Activated CD8-positive, alpha-beta memory T cell treated with anti-CD3 and anti-CD28 coated beads, Interleukin-2, amount 10 ng/mL, durations not matched to agents 7 days and 5 days (primary cell): ENCODE results near the gene SLC45A1. TPM values are rescaled to one million over a fixed set of nuclear protein-coding genes. Genes with fewer than 3 reads are reported as not detected.

Source experiments
- ATAC-seq: fragments of 150-1000 bp; cut with Tn5 transposase; one replicate; pipeline ENCODE4 v1.10.0; 2021; ENCODE audit warnings: moderate library complexity
- CTCF ChIA-PET: fragments of 350-600 bp; sonication (Branson Sonifier 250); formaldehyde crosslinking; loops from one replicate; lab custom pipeline; 2021; ENCODE audit warnings: antibody characterized with exemption; lab: Charles Lee
- DNase-seq: peaks from one replicate; pipeline ENCODE4 v3.0.0-alpha.2; 2020
- H3K27ac Mint-ChIP-seq: one replicate; pipeline ENCODE4 v1.8.0; 2021; ENCODE audit warnings: mild to moderate bottlenecking, mixed read lengths
- H3K27me3 Mint-ChIP-seq: one replicate; pipeline ENCODE4 v1.8.0; 2021; ENCODE audit warnings: mixed read lengths
- H3K36me3 Mint-ChIP-seq: one replicate; pipeline ENCODE4 v1.8.0; 2021; ENCODE audit warnings: mild to moderate bottlenecking, mixed read lengths
- H3K4me1 Mint-ChIP-seq: one replicate; pipeline ENCODE4 v1.8.0; 2021; ENCODE audit warnings: mixed read lengths
- H3K4me3 Mint-ChIP-seq: one replicate; pipeline ENCODE4 v1.8.0; 2021; ENCODE audit warnings: mild to moderate bottlenecking, moderate library complexity, mixed read lengths
- H3K9me3 Mint-ChIP-seq: one replicate; pipeline ENCODE4 v1.8.0; 2022; ENCODE audit warnings: low read depth, mixed read lengths
- total RNA-seq, 2 experiments: library from RNA; stranded (reverse); gene quantifications; one replicate each; pipeline ENCODE4 v1.2.3, GENCODE V29; 2021

The SLC45A1 gene
- total RNA-seq, 2 experiments from 2014 or later: 0.12 to 0.26 TPM

DNA sequence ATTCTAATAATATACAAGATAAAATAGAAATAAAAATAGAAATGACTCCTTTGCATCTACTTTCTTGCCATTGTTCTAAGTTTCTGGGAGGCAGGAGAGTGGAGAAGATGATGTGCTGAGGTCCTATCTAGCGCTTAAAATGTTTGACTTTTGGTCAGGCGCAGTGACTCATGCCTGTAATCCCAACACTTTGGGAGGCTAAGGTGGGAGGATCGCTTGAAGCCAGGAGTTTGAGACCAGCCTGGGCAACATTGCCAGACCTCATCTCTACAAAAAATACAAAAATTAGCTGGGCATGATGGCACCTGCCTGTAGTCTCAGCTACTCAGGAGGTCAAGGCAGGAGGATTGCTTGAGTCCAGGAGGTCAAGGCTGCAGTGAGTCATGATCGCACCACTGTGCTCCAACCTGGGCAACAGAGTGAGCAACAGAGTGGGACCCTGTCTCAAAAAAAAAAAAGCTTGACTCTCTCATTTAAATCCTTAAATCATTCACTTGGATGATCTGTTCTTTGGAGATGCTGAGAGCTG lies 24.2 kb upstream of the SLC45A1 start:
- DNase-seq: no peak
- H3K27ac Mint-ChIP-seq: no peak overlapping the region
- H3K4me3 Mint-ChIP-seq: no peak overlapping the region
- H3K9me3 Mint-ChIP-seq: no peaks in the 10 kb centered on the region
- CTCF ChIA-PET: no interaction called here
- H3K4me1 Mint-ChIP-seq: no peaks in the 10 kb centered on the region
- ATAC-seq: no peak
- H3K36me3 Mint-ChIP-seq: no peaks in the 10 kb centered on the region
- no peaks in the 10 kb centered on the region for H3K27me3 Mint-ChIP-seq

DNA sequence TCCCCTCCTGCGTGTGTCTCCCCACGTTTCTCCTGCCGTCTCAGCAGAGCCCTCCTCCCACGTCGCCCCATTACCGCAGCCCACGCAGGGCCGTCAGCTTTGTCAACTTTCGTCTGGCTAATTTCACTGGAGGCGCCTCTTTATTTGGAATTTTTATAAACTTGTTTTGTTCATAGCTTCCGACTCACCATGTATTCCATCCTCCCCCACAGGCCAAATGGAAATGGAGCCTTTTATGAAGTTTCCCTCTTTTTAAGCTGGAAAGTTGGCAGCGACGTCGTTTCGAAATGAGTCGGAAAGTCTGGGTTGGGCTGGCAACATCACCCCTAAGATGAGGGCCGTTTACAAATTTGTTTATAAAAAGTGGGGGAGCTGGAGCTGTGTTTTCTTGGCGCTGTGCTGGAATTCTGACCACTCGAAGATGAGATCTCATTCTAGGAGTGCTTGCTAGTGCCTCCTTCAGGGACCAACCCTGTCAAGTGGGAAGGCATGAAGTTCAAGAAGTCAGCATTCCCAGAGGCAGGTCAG lies 23.7 kb upstream of the SLC45A1 start:
- Mint-ChIP-seq H3K4me1 (no peaks in the 10 kb centered on the region), H3K4me3 (no peak overlapping the region), H3K27ac (no peak overlapping the region), H3K27me3 (no peaks in the 10 kb centered on the region), H3K9me3 (no peaks in the 10 kb centered on the region), H3K36me3 (no peaks in the 10 kb centered on the region)
- DNase-seq: no peak
- CTCF ChIA-PET: interaction anchor here (1.0 to 1.1 kb wide), 2 partner anchors 17 kb away, joined by 3 to 4 read pairs; no protein-coding TSS in a partner anchor
- ATAC-seq: no peak

DNA sequence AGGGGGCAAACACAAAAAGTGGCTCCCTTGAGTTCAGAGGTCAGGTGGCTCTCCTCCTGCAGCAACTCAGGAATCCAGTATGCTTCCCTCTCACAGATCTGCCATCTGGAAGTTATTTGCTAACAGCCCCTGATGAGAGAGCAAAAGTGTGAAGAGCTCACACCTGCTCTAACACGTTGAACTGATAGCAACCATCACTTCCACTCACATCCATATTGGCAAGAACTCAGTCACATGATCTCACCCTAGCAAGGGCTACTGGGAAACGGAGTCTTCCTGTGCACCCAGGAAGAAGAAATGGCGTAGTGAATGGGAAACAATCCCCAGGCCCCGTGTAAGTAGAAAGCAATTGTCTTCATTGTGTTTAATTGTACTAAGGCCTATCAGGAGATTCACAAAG lies 20.7 kb upstream of the SLC45A1 start:
- Mint-ChIP-seq H3K36me3 (no peaks in the 10 kb centered on the region), H3K27me3 (peaks cover 2% of the 10 kb centered on the region), H3K27ac (no peak overlapping the region), H3K4me1 (no peaks in the 10 kb centered on the region), H3K4me3 (no peak overlapping the region), H3K9me3 (no peaks in the 10 kb centered on the region)
- ATAC-seq (no peak), DNase-seq (no peak)
- CTCF ChIA-PET: interaction anchor here (0.6 to 1.4 kb wide), 3 partner anchors 14 to 282 kb away, joined by 3 to 4 read pairs (median 3); no protein-coding TSS in a partner anchor

DNA sequence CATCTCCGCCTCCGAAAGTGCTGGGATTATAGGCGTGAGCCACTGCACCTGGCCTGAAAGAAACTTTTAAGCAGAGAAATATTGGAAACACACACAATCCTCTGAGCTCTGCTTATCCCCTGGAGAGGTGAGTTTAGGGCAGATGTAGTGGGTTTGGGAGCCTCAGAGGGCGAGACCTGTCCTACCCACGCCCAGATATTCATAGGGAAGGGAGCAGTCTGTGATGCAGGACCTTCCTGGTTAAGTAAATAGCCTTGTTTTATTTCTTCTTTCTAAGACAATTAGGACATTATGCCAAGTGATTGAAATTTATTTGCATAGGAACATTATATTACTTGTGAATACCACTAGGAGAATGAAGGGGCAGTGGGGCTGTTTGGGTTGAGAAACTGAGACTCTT lies 18.0 kb upstream of the SLC45A1 start:
- Mint-ChIP-seq H3K27ac (no peak overlapping the region), H3K27me3 (peaks cover 2% of the 10 kb centered on the region), H3K4me3 (no peak overlapping the region), H3K9me3 (no peaks in the 10 kb centered on the region), H3K4me1 (no peaks in the 10 kb centered on the region), H3K36me3 (no peaks in the 10 kb centered on the region)
- CTCF ChIA-PET: interaction anchor here (1.3 kb wide), 1 partner anchor 285 kb away, joined by 3 read pairs; no protein-coding TSS in a partner anchor
- ATAC-seq (no peak), DNase-seq (no peak)

DNA sequence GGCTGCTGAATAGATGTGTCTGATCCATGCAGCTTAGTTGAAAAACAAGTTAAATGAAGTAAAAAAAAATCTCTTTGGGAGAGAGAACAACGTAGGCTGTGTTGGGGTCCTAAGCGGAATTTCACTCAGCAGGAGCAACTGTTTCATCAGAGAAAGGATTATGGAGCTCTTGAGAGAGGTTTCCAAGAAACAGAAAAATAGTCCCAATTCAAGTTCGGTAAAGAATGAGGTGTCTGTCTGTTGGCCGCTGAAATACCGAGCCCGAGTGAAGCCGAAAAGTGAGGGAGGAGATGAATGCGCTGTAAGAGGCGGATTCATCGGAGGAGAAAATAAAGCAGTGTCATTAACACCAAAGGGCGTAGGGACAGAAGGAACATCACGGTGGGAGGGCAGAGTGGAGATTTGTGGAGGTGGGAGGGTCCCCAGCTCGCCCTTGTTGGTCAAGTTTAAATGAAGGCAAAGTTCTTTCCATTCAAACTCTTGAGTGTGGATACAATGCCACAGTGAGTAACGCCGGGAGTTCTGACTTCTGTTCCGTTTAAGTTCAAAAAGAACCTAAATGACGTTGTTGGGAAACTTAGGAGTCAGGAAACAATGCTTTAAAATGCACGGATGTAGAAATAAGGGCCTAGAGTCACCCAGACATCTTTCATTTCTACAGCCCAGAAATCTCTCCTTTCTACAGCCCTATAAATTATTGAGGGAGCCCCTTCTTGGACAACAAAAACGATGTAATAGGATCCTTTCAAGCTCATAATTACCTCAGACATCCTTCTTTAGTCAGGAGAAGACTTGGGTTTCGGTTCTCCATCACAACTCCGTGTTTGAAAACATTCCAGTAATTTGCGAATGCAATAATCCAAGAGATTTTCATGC lies 15.6 kb upstream of the SLC45A1 start:
- Mint-ChIP-seq H3K27ac (no peak overlapping the region), H3K36me3 (no peaks in the 10 kb centered on the region), H3K27me3 (peaks cover 2% of the 10 kb centered on the region), H3K4me3 (no peak overlapping the region), H3K4me1 (no peaks in the 10 kb centered on the region), H3K9me3 (no peaks in the 10 kb centered on the region)
- CTCF ChIA-PET: interaction anchor here (0.6 to 1.5 kb wide), 3 partner anchors 19 to 287 kb away, joined by 3 to 6 read pairs (median 3); no protein-coding TSS in a partner anchor
- DNase-seq (no peak), ATAC-seq (no peak)

DNA sequence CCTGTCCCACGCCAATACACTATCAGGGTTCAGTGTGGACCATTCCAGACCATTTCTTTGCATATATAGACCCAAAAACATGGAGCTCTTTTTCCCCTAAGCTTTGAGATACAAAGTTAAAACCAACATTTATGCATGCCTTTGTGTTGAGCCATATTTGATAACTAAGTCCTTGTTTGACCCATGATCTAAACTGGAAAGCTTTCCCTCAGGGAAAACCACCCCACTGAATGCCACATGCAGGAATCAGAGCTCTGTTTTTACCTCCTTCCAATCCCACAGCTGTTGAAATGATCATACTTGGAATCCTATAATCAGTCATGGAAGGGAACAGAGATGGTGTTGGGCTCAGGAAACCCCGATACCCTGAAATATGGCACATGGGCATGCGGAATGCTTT lies 14.8 kb upstream of the SLC45A1 start:
- Mint-ChIP-seq H3K36me3 (no peaks in the 10 kb centered on the region), H3K4me1 (no peaks in the 10 kb centered on the region), H3K27me3 (peaks cover 2% of the 10 kb centered on the region), H3K4me3 (no peak overlapping the region), H3K9me3 (no peaks in the 10 kb centered on the region), H3K27ac (no peak overlapping the region)
- CTCF ChIA-PET: interaction anchor here (1.5 kb wide), 1 partner anchor 288 kb away, joined by 6 read pairs; no protein-coding TSS in a partner anchor
- no peak for DNase-seq
- ATAC-seq: no peak

DNA sequence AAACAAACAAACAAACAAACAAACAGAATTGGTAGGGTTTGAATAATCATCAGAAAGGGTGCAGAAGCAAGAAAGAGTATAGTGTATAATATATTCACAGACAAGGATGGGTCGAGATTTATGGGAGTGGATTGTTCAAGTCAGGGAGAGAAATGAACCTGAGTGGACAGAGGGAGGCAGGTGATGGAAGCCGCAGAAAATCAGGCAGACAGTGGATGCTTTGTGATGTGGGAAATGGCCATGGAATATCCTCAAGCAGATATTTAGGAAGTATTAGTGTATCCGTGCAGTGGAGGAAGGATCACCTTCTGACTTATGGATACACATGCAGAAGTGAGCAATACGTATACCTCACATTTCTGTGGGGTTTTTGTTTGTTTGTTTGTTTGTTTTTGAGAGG lies 14.0 kb upstream of the SLC45A1 start:
- ATAC-seq (no peak), DNase-seq (no peak)
- H3K36me3 Mint-ChIP-seq: no peaks in the 10 kb centered on the region
- peaks cover 2% of the 10 kb centered on the region for H3K27me3 Mint-ChIP-seq
- H3K27ac Mint-ChIP-seq: no peak overlapping the region
- no peak overlapping the region for H3K4me3 Mint-ChIP-seq
- CTCF ChIA-PET: no interaction called here
- H3K9me3 Mint-ChIP-seq: no peaks in the 10 kb centered on the region
- no peaks in the 10 kb centered on the region for H3K4me1 Mint-ChIP-seq

DNA sequence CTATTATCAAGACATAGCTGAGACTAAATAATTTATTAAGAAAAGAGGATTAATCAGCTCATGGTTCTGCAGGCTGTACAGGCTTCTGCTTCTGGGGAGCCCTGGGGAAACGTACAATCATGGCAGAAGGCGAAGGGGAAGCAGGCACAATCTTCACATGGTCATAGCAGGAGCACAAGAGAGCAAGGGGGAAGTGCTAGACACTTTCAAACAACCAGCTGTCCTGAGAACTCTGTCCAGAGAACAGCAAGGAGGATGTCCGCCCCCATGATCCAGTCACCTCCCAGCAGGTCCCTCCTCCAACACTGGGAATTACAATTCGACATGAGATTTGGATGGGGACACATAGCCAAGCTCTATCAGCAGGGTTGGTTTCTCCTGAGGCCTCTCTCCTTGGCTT lies 10.3 kb upstream of the SLC45A1 start:
- Mint-ChIP-seq H3K27ac (no peak overlapping the region), H3K27me3 (peaks cover 3% of the 10 kb centered on the region), H3K9me3 (no peaks in the 10 kb centered on the region), H3K4me3 (no peak overlapping the region), H3K36me3 (no peaks in the 10 kb centered on the region), H3K4me1 (no peaks in the 10 kb centered on the region)
- DNase-seq: no peak
- no peak for ATAC-seq
- CTCF ChIA-PET: no interaction called here

DNA sequence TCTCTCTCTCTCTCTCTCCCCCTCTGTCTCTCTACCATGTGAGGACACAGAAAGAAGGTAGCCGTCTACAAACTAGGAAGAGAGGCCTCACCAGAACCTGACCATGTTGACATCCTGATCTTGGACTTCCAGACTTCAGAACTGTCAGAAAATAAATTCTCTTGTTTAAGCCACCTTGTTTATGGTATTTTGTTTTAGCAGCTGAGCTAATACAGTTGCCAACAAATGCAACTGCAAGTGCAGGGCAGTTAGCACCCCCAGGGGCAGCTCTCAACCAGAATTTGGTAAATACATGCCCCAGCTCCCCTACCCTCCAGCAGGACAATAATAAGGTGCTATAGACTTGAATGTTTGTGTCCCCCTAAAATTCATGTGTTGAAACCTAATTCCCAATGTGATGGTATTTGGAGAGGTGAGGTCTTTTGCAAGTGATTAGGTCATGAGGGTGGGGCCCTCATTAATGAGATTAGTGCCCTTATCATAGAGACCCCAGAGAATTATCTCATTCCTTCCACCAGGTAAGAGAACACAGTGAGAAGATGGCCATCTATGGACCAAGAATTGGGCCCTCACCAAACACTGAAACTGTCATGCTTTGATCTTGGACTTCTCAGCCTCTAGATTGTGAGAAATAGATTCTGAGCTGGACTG lies 6.7 kb upstream of the SLC45A1 start:
- no peaks in the 10 kb centered on the region for H3K9me3 Mint-ChIP-seq
- CTCF ChIA-PET: interaction anchor here (0.7 to 2.3 kb wide), 4 partner anchors 14 to 296 kb away, joined by 3 to 12 read pairs (median 4); no protein-coding TSS in a partner anchor
- H3K36me3 Mint-ChIP-seq: no peaks in the 10 kb centered on the region
- H3K27ac Mint-ChIP-seq: no peak overlapping the region
- H3K4me3 Mint-ChIP-seq: no peak overlapping the region
- no peak for DNase-seq
- H3K4me1 Mint-ChIP-seq: peaks cover 6% of the 10 kb centered on the region
- no peak for ATAC-seq
- peaks cover 27% of the 10 kb centered on the region for H3K27me3 Mint-ChIP-seq

DNA sequence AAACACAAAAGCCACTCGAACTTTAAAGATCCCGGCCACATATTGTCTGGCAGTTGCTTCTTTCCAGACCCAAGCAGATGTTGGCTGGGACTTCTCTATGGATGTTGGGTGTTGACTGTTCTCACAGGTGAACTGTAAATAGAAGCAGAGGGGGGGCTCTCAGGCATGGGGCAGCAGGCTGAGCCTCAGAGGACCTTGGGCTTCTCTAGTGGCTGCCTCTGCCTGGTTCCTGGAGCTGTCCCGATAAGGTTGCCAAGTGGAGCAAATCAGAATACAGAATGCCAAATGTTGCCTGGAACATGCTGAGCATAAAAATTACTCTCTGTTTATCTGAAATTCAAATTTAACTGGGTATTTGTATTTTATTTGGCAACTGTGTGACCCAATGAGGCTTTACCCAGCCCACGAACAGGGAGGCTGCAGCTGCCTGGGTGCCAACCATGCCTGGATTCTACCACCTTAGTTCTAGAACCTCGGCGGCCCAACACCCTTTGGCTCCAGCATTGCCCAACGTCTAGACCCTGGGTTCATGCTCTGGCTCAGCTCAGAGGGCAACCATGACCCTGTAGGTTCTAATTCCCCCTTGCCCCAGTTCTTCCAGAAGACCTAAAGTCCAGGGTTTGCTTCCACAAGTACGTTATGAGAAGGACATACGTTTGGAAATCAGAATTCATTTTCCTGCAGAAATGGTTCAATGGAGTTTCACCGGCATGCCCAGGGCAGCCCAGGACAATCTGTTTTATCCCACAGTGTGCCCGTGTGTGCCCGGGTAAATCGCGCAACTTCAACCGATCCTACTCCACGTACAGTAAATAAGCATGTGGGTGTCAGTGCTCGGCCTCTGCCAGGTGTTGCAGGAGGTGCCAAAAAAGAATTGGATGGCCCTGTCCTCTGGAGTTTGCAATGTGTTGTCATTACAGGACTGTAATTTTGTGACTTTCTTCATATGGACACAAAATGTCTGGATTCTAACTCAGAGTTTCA lies 5.4 kb upstream of the SLC45A1 start:
- no peaks in the 10 kb centered on the region for H3K9me3 Mint-ChIP-seq
- DNase-seq: no peak
- H3K27ac Mint-ChIP-seq: no peak overlapping the region
- no peaks in the 10 kb centered on the region for H3K36me3 Mint-ChIP-seq
- CTCF ChIA-PET: interaction anchor here (2.3 to 7.8 kb wide), 3 partner anchors 283 to 297 kb away, joined by 12 to 84 read pairs (median 48); partner anchors contain the start of gene ERRFI1
- H3K4me3 Mint-ChIP-seq: no peak overlapping the region
- H3K27me3 Mint-ChIP-seq: peaks cover 34% of the 10 kb centered on the region
- peaks cover 7% of the 10 kb centered on the region for H3K4me1 Mint-ChIP-seq
- no peak for ATAC-seq

DNA sequence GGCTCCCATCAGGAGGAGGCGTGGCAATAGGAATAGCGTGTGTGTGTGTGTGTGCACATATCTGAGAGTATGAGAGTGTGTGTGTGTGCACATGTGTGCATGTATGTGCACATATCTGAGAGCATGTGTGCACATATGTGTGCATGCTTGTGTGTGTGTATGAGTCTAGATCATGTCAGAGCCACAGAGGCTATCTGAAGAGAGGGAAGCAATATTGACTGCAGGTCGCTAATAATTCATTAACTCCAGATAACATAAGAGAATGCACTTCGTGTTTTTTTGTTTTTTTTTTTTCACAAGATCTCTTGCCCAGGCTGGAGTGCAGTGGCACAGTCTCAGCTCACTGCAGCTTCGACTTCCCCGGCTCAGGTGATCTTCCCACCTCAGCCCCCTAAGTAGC lies 4.7 kb upstream of the SLC45A1 start:
- ATAC-seq: no peak
- H3K4me1 Mint-ChIP-seq: peaks cover 8% of the 10 kb centered on the region
- H3K27me3 Mint-ChIP-seq: peaks cover 34% of the 10 kb centered on the region
- no peaks in the 10 kb centered on the region for H3K36me3 Mint-ChIP-seq
- no peak overlapping the region for H3K4me3 Mint-ChIP-seq
- no peak overlapping the region for H3K27ac Mint-ChIP-seq
- no peaks in the 10 kb centered on the region for H3K9me3 Mint-ChIP-seq
- DNase-seq: no peak
- CTCF ChIA-PET: interaction anchor here (0.6 to 7.8 kb wide), 5 partner anchors 24 to 330 kb away, joined by 3 to 84 read pairs (median 10); partner anchors contain the start of gene ERRFI1
